Measurements from ENCODE around the gene PRSS38. TPM values are rescaled to one million over a fixed set of nuclear protein-coding genes. Genes with fewer than 3 reads are reported as not detected.
"Not testable (repeated sequence)": the region's sequence is repeated elsewhere in the genome, so short reads cannot be mapped to it uniquely, and the experiment has no call there.

Gene PRSS38
- total RNA-seq, 2 donors from 2014 or later, result not detected

GRCh38 chr1:227869851-227870305 lies 54.4 kb downstream of the PRSS38 start:
- peaks cover 8% of the 10 kb centered on the region for H3K9me3 Mint-ChIP-seq
- peak overlapping the region; percentile 23 for H3K4me3 Mint-ChIP-seq
- H3K4me1 Mint-ChIP-seq, result peaks cover 26% of the 10 kb centered on the region
- H3K36me3 Mint-ChIP-seq (ENCODE audit: low read depth), result no peaks in the 10 kb centered on the region
- peak; percentile 45 for ATAC-seq (replicated peaks)
- H3K27ac Mint-ChIP-seq, result peak overlapping the region; percentile 73
- no peaks in the 10 kb centered on the region for H3K27me3 Mint-ChIP-seq

DNA sequence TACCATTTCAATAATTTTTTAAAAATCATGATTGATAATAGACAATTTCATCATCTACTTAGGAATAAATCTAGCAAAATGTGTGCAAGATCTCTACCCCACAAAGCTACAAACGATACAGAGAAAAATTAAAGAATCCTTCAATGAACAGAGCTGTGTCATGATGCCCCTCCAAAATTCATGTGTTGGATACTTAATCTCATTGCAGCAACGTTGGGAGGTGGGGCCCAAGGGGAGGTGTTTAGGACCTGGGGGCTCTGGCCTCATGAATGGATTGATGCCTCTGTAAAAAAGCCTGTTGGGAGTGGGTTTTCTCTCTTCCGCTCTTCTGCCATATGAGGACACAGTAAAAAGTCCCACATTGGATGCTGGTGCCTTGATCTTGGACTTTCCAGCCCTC lies 54.9 kb downstream of the PRSS38 start:
- Mint-ChIP-seq H3K27me3 (no peaks in the 10 kb centered on the region), H3K36me3 (ENCODE audit: low read depth) (no peaks in the 10 kb centered on the region), H3K27ac (peak overlapping the region; percentile 73), H3K4me3 (peak overlapping the region; percentile 23), H3K4me1 (peaks cover 26% of the 10 kb centered on the region), H3K9me3 (peaks cover 7% of the 10 kb centered on the region)
- ATAC-seq (replicated peaks), result no peak

GRCh38 chr1:227871892-227872291 lies 56.4 kb downstream of the PRSS38 start:
- H3K4me3 Mint-ChIP-seq; ATAC-seq (replicated peaks); H3K27me3 Mint-ChIP-seq; H3K36me3 Mint-ChIP-seq (ENCODE audit: low read depth); H3K27ac Mint-ChIP-seq; H3K9me3 Mint-ChIP-seq: not testable (repeated sequence)
- H3K4me1 Mint-ChIP-seq, result peaks cover 26% of the 10 kb centered on the region

GRCh38 chr1:227877810-227878209 lies 62.3 kb downstream of the PRSS38 start:
- ATAC-seq (replicated peaks); H3K9me3 Mint-ChIP-seq; H3K36me3 Mint-ChIP-seq (ENCODE audit: low read depth); H3K4me3 Mint-ChIP-seq; H3K4me1 Mint-ChIP-seq; H3K27me3 Mint-ChIP-seq; H3K27ac Mint-ChIP-seq: not testable (repeated sequence)

DNA sequence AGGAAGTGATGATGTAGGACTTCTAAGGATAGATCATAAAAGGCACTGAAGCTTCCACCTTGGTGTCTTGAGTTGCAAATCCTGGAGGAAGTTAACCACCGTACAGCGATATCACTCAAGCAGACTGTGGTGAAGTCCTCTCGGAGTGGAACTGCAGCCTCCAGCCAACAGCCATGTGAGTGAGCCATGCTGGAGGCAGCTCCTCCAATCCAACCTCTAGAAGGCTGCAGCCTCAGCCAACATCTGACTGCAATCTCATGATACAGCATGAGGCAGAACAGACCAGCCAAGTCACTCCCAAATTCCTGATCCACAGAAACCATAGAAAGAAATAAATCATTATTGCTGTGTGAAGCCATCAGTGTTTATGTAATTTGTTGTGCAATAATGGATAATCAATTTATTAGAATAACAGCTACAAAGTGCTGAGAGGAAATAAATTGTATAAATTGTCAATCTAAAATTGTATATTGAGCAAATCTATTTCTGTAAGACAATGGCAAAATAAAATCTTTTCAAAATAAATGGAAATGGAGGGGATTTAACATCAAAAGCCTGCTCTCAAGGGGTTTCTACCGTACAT lies 65.0 kb downstream of the PRSS38 start:
- no peak overlapping the region for H3K4me3 Mint-ChIP-seq
- no peaks in the 10 kb centered on the region for H3K9me3 Mint-ChIP-seq
- no peaks in the 10 kb centered on the region for H3K27me3 Mint-ChIP-seq
- no peaks in the 10 kb centered on the region for H3K4me1 Mint-ChIP-seq
- no peaks in the 10 kb centered on the region for H3K36me3 Mint-ChIP-seq (ENCODE audit: low read depth)
- ATAC-seq (replicated peaks), result no peak
- H3K27ac Mint-ChIP-seq, result no peak overlapping the region

GRCh38 chr1:227883073-227883520 lies 67.6 kb downstream of the PRSS38 start:
- H3K27ac Mint-ChIP-seq, result no peak overlapping the region
- no peak for ATAC-seq (replicated peaks)
- H3K4me3 Mint-ChIP-seq, result no peak overlapping the region

DNA sequence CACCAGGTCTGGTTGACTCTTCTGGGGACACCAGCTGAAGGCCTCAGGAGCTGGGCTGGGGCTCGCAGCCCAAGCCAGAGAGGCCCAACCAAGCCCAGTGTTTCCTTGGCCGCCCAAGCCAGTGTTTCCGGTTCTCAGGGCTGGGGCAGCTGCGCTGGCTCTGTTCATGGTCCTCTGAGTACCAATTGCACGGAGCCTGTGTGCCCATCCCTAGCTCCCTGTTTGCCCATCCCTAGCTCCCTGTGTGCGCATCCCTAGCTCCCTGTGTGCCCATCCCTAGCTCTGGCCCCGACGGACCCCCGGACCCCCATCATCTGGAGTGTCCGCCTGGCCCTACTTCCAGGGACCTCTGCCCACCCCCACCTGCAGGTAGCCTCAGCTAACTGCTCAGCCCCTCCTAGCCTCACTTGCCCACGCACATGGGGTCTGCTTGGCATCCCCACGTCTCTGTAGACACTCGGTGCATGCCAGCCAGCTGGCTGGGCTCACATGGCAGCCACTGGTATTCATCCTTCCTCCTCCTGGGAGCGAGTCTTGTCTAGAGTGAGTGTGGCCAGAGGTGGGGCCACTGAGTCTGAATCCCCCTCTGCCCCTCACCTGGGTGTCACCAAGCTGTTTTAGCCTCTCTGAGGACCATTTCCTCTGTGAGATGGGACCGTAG lies 68.3 kb downstream of the PRSS38 start:
- no peak for ATAC-seq (replicated peaks)
- no peaks in the 10 kb centered on the region for H3K27me3 Mint-ChIP-seq
- H3K27ac Mint-ChIP-seq, result no peak overlapping the region

More at GRCh38 chr1:227883073-227883520, 67.6 kb downstream of the PRSS38 start:
- no peaks in the 10 kb centered on the region for H3K36me3 Mint-ChIP-seq (ENCODE audit: low read depth)
- H3K9me3 Mint-ChIP-seq, result no peaks in the 10 kb centered on the region
- H3K27me3 Mint-ChIP-seq, result no peaks in the 10 kb centered on the region
- peaks cover 5% of the 10 kb centered on the region for H3K4me1 Mint-ChIP-seq

DNA sequence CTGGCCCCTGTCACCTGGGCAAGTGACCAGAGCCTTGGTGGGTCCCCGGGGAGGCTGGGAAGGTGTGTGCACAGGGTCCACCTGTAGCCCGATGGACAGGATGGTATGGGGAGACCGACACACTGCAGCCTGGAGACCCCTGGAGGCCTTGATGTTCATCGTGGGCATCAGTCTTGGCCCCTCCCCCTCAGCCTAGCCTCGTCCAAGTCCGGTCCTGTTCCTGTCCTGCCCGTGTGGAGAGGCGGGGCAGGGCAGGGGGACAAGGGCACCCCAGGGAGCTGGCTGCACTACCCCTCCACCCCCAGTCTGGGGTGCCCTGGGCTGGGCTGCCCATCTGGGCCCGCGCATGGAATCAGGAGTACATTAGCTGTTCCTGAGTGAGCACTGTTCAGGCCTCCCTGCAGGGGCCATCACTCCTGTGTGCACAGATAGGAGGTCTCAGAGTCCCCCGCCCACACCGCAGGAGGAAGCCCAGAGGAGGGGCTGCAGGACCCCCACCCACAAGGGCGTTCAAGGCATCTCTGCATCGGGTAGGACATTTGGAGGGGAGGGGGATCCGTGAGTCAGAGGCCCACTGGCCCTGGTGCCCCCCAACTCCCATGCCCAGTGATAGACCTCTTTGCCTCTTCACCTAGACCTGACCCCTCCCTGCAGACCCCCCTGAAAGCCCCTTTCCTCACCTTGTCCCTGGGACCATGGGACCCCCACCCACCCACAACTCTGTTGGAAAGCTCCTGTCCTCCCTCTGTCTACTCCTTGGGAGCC lies 69.1 kb downstream of the PRSS38 start:
- H3K9me3 Mint-ChIP-seq, result no peaks in the 10 kb centered on the region
- H3K4me3 Mint-ChIP-seq, result no peak overlapping the region
- no peaks in the 10 kb centered on the region for H3K36me3 Mint-ChIP-seq (ENCODE audit: low read depth)

More for the DNA sequence above, 68.3 kb downstream of the PRSS38 start:
- Mint-ChIP-seq H3K4me3 (no peak overlapping the region), H3K9me3 (no peaks in the 10 kb centered on the region), H3K36me3 (ENCODE audit: low read depth) (no peaks in the 10 kb centered on the region), H3K4me1 (peaks cover 5% of the 10 kb centered on the region)

GRCh38 chr1:227885135-227885647 lies 69.7 kb downstream of the PRSS38 start:
- Mint-ChIP-seq H3K9me3 (no peaks in the 10 kb centered on the region), H3K36me3 (ENCODE audit: low read depth) (no peaks in the 10 kb centered on the region), H3K4me3 (peak overlapping the region; percentile 64), H3K27me3 (no peaks in the 10 kb centered on the region), H3K4me1 (peaks cover 5% of the 10 kb centered on the region), H3K27ac (peak overlapping the region; percentile 75)
- ATAC-seq (replicated peaks), result peak; percentile 45

More for the DNA sequence above, 69.1 kb downstream of the PRSS38 start:
- no peak for ATAC-seq (replicated peaks)
- Mint-ChIP-seq H3K4me1 (peaks cover 5% of the 10 kb centered on the region), H3K27ac (no peak overlapping the region), H3K27me3 (no peaks in the 10 kb centered on the region)

GRCh38 chr1:227885648-227886502 lies 70.4 kb downstream of the PRSS38 start:
- no peaks in the 10 kb centered on the region for H3K27me3 Mint-ChIP-seq
- peak overlapping the region; percentile 64 for H3K4me3 Mint-ChIP-seq

GRCh38 chr1:227886503-227886961 lies 71.1 kb downstream of the PRSS38 start:
- no peak overlapping the region for H3K27ac Mint-ChIP-seq
- H3K36me3 Mint-ChIP-seq (ENCODE audit: low read depth), result no peaks in the 10 kb centered on the region
- H3K4me1 Mint-ChIP-seq, result peaks cover 5% of the 10 kb centered on the region
- peak overlapping the region; percentile 16 for H3K4me3 Mint-ChIP-seq
- H3K27me3 Mint-ChIP-seq, result no peaks in the 10 kb centered on the region
- ATAC-seq (replicated peaks), result no peak
- H3K9me3 Mint-ChIP-seq, result no peaks in the 10 kb centered on the region

More at GRCh38 chr1:227885648-227886502, 70.4 kb downstream of the PRSS38 start:
- peak; percentile 67 for ATAC-seq (replicated peaks)
- Mint-ChIP-seq H3K27ac (peak overlapping the region; percentile 75), H3K9me3 (no peaks in the 10 kb centered on the region), H3K36me3 (ENCODE audit: low read depth) (no peaks in the 10 kb centered on the region), H3K4me1 (peaks cover 5% of the 10 kb centered on the region)

- Mint-ChIP-seq H3K27ac (no peak overlapping the region), H3K4me1 (peaks cover 5% of the 10 kb centered on the region), H3K36me3 (ENCODE audit: low read depth) (no peaks in the 10 kb centered on the region)
Observed at GRCh38 chr1:227886993-227887696, 71.7 kb downstream of the PRSS38 start.

GRCh38 chr1:227887697-227888403 lies 72.4 kb downstream of the PRSS38 start:
- no peak for ATAC-seq (replicated peaks)
- Mint-ChIP-seq H3K4me1 (peaks cover 5% of the 10 kb centered on the region), H3K36me3 (ENCODE audit: low read depth) (no peaks in the 10 kb centered on the region), H3K27me3 (no peaks in the 10 kb centered on the region), H3K9me3 (no peaks in the 10 kb centered on the region), H3K4me3 (peak overlapping the region; percentile 67), H3K27ac (peak overlapping the region; percentile 84)

More at GRCh38 chr1:227886993-227887696, 71.7 kb downstream of the PRSS38 start:
- ATAC-seq (replicated peaks), result peak; percentile 28
- Mint-ChIP-seq H3K9me3 (no peaks in the 10 kb centered on the region), H3K27me3 (no peaks in the 10 kb centered on the region), H3K4me3 (peak overlapping the region; percentile 16)
